NCI-H1092 treated with DMSO at 0.1 percent for 48 hours (cell line): Measurements from ENCODE around the gene GNA15.
A peak's percentile ranks its signal among the peaks of the same experiment; 100 is the strongest.

ENCODE experiments used
- DNase-seq: peaks from one replicate; lab custom pipeline; 2025; lab: John Stamatoyannopoulos, UW

Gene GNA15

GRCh38 chr19:3175781-3176714 lies 40.2 kb downstream of the GNA15 start:
- no peak for DNase-seq

- DNase-seq: no peak
Observed at GRCh38 chr19:3176715-3177501, 41.1 kb downstream of the GNA15 start.

- no peak for DNase-seq
Observed at GRCh38 chr19:3178377-3178972, 42.6 kb downstream of the GNA15 start, which contains the start of gene S1PR4. Gene S1PR4 (plus strand): TSS chr19:3178769. CDS start chr19:3178793, 24 bp downstream.

- DNase-seq: no peak
Observed at GRCh38 chr19:3178973-3179738, 43.3 kb downstream of the GNA15 start.

- no peak for DNase-seq
Observed at GRCh38 chr19:3179739-3180293, 44.0 kb downstream of the GNA15 start.

- DNase-seq: no peak
Observed at GRCh38 chr19:3183721-3184641, 48.1 kb downstream of the GNA15 start.

- DNase-seq: no peak
Observed at GRCh38 chr19:3184847-3185460, 49.1 kb downstream of the GNA15 start.

- DNase-seq: peak; percentile 99
Observed at GRCh38 chr19:3185461-3186159, 49.8 kb downstream of the GNA15 start, which contains the start of gene NCLN. Gene NCLN (plus strand): TSS chr19:3185930. CDS start chr19:3186031, 101 bp downstream.

GRCh38 chr19:3186160-3186688 lies 50.4 kb downstream of the GNA15 start:
- DNase-seq: no peak

GRCh38 chr19:3186891-3187661 lies 51.2 kb downstream of the GNA15 start:
- no peak for DNase-seq

GRCh38 chr19:3187662-3188511 lies 52.1 kb downstream of the GNA15 start:
- no peak for DNase-seq

GRCh38 chr19:3188627-3189596 lies 53.1 kb downstream of the GNA15 start:
- no peak for DNase-seq

- no peak for DNase-seq
Observed at GRCh38 chr19:3189702-3190469, 54.1 kb downstream of the GNA15 start.

- no peak for DNase-seq
Observed at GRCh38 chr19:3190470-3190770, 54.6 kb downstream of the GNA15 start.
